ENCODE results near the gene FBXL16. TPM values are rescaled to one million over a fixed set of nuclear protein-coding genes. Genes with fewer than 3 reads are reported as not detected.
"Not testable (repeated sequence)": the region's sequence is repeated elsewhere in the genome, so short reads cannot be mapped to it uniquely, and the experiment has no call there.

The FBXL16 gene
- total and polyA plus RNA-seq, 2 experiments from 2014 or later: 8.9 to 12.6 TPM

- no peak for TF ChIP-seq ZNF462 (CRISPR knock-in tag; IDR thresholded peaks at IDR 0.05)
- no peak for TF ChIP-seq ZNF331 (CRISPR knock-in tag; IDR thresholded peaks at IDR 0.05; ENCODE audit: low read depth)
- no peak for TF ChIP-seq JUNB (IDR thresholded peaks at IDR 0.05; ENCODE audit: unreplicated experiment)
- no peak for TF ChIP-seq CREB1 (CRISPR knock-in tag; IDR thresholded peaks at IDR 0.05; ENCODE audit: low read depth)
- no peak for TF ChIP-seq ETS1 (IDR thresholded peaks at IDR 0.05)
- no peak for TF ChIP-seq EZH2 (IDR thresholded peaks at IDR 0.05; ENCODE audit: low read depth, unreplicated experiment)
- no peak for TF ChIP-seq ZNF114 (CRISPR knock-in tag; IDR thresholded peaks at IDR 0.05)
- no peak for TF ChIP-seq NANOG (IDR thresholded peaks at IDR 0.05; ENCODE audit: borderline replicate concordance)
Observed at GRCh38 chr16:692356-693108, 13.1 kb downstream of the FBXL16 start (continued).

- not testable (repeated sequence) for H3K4me3 ChIP-seq; H3K79me2 ChIP-seq (replicated peaks; ENCODE audit: insufficient read depth); H3K4me1 Mint-ChIP-seq; H3K4me2 ChIP-seq; H3K27ac Mint-ChIP-seq; H3K9me3 Mint-ChIP-seq; H3K4me1 ChIP-seq (ENCODE audit: insufficient read depth); H3K9me2 ChIP-seq (ENCODE audit: insufficient read depth); H3K27ac ChIP-seq (ENCODE audit: low read depth); H3F3A ChIP-seq (replicated peaks; ENCODE audit: low read depth); H3K36me3 Mint-ChIP-seq (ENCODE audit: low read depth); ATAC-seq; H2AFZ ChIP-seq; H3K36me3 ChIP-seq (ENCODE audit: insufficient read depth); DNase-seq (ENCODE audit: low spot score); H4K20me1 ChIP-seq (replicated peaks; ENCODE audit: insufficient read depth)
- peaks cover 34% of the 10 kb centered on the region for H3K27me3 Mint-ChIP-seq (ENCODE audit: insufficient read depth, low read depth, poor library complexity)
- H3K4me3 Mint-ChIP-seq: peak overlapping the region; percentile 87; the same call in 1 of the 3 replicates
- H3K27me3 ChIP-seq (ENCODE audit: insufficient read depth): peaks cover 52% of the 10 kb centered on the region
Observed at GRCh38 chr16:691242-691641, 14.4 kb downstream of the FBXL16 start.

All from GM23338 (cell line).